ENCODE measurements around the gene TMEM267. TPM values are rescaled to one million over a fixed set of nuclear protein-coding genes. Genes with fewer than 3 reads are reported as not detected.

The TMEM267 gene
- total and polyA plus RNA-seq, 4 donors: 2.3 to 5.4 (median 3.8) TPM

- Histone ChIP-seq H3K9me3 (ENCODE audit: control insufficient read depth in 4 of 4, low read length in 3 of 4) (no peaks in the 10 kb centered on the region), H3K9ac (ENCODE audit: low read depth in 1 of 2, low read length in 2 of 2) (no peak overlapping the region), H3K36me3 (ENCODE audit: control insufficient read depth in 4 of 4, insufficient read depth in 3 of 4, low read depth in 1 of 4, low read length in 3 of 4) (no peaks in the 10 kb centered on the region), H3K4me3 (ENCODE audit: low read depth in 1 of 3, low read length in 3 of 3) (no peak overlapping the region), H3K4me1 (ENCODE audit: control insufficient read depth in 4 of 4, insufficient read depth in 4 of 4, low read length in 3 of 4) (peaks cover 2 to 24% (median 15%) of the 10 kb centered on the region in 4 donors), H3K27me3 (ENCODE audit: control insufficient read depth in 4 of 4, insufficient read depth in 4 of 4, low read length in 3 of 4) (no peaks in the 10 kb centered on the region), H3K27ac (ENCODE audit: low read depth in 1 of 2, low read length in 2 of 2) (no peak overlapping the region)
- DNase-seq (ENCODE audit: low spot score): no peak
- TF ChIP-seq FOXA2 (IDR thresholded peaks at IDR 0.05) (no peak), FOXA1 (IDR thresholded peaks at IDR 0.05) (no peak), TAF1 (conservative IDR thresholded peaks at IDR 0.05) (no peak), HNF4A (conservative IDR thresholded peaks at IDR 0.05) (no peak), EGR1 (IDR thresholded peaks at IDR 0.05; ENCODE audit: low read depth in 2 of 2) (no peak), NR2F2 (IDR thresholded peaks at IDR 0.05) (no peak), CTCF (IDR thresholded peaks at IDR 0.05; ENCODE audit: low read depth, low read length, missing input control) (no peak), YY1 (IDR thresholded peaks at IDR 0.05) (no peak), GABPA (IDR thresholded peaks at IDR 0.05 in 1 of 2, conservative IDR thresholded peaks at IDR 0.05 in 1 of 2) (no peak), RAD21 (IDR thresholded peaks at IDR 0.05) (no peak), HNF4G (IDR thresholded peaks at IDR 0.05) (no peak), ZBTB33 (IDR thresholded peaks at IDR 0.05) (no peak), SP1 (IDR thresholded peaks at IDR 0.05) (no peak), RXRA (IDR thresholded peaks at IDR 0.05) (no peak), JUND (IDR thresholded peaks at IDR 0.05) (no peak)
- TF ChIP-seq, protein P1, sequence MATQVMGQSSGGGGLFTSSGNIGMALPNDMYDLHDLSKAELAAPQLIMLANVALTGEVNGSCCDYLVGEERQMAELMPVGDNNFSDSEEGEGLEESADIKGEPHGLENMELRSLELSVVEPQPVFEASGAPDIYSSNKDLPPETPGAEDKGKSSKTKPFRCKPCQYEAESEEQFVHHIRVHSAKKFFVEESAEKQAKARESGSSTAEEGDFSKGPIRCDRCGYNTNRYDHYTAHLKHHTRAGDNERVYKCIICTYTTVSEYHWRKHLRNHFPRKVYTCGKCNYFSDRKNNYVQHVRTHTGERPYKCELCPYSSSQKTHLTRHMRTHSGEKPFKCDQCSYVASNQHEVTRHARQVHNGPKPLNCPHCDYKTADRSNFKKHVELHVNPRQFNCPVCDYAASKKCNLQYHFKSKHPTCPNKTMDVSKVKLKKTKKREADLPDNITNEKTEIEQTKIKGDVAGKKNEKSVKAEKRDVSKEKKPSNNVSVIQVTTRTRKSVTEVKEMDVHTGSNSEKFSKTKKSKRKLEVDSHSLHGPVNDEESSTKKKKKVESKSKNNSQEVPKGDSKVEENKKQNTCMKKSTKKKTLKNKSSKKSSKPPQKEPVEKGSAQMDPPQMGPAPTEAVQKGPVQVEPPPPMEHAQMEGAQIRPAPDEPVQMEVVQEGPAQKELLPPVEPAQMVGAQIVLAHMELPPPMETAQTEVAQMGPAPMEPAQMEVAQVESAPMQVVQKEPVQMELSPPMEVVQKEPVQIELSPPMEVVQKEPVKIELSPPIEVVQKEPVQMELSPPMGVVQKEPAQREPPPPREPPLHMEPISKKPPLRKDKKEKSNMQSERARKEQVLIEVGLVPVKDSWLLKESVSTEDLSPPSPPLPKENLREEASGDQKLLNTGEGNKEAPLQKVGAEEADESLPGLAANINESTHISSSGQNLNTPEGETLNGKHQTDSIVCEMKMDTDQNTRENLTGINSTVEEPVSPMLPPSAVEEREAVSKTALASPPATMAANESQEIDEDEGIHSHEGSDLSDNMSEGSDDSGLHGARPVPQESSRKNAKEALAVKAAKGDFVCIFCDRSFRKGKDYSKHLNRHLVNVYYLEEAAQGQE (IDR thresholded peaks at IDR 0.05): no peak
- TF ChIP-seq, protein P2, sequence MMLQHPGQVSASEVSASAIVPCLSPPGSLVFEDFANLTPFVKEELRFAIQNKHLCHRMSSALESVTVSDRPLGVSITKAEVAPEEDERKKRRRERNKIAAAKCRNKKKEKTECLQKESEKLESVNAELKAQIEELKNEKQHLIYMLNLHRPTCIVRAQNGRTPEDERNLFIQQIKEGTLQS (IDR thresholded peaks at IDR 0.05): no peak
- TF ChIP-seq, protein P3, sequence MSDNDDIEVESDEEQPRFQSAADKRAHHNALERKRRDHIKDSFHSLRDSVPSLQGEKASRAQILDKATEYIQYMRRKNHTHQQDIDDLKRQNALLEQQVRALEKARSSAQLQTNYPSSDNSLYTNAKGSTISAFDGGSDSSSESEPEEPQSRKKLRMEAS (IDR thresholded peaks at IDR 0.05): no peak
- 78% methylated on average over 7 of the region's 7 CpGs for WGBS
These were observed 54.6 kb downstream of the TMEM267 start for GRCh38 chr5:43429016-43429415.
